Measurements from ENCODE around the gene EMP1. TPM values are rescaled to one million over a fixed set of nuclear protein-coding genes. Genes with fewer than 3 reads are reported as not detected.

EMP1 gene
- total RNA-seq, 1 experiment from 2014 or later: 40.3 TPM

DNA sequence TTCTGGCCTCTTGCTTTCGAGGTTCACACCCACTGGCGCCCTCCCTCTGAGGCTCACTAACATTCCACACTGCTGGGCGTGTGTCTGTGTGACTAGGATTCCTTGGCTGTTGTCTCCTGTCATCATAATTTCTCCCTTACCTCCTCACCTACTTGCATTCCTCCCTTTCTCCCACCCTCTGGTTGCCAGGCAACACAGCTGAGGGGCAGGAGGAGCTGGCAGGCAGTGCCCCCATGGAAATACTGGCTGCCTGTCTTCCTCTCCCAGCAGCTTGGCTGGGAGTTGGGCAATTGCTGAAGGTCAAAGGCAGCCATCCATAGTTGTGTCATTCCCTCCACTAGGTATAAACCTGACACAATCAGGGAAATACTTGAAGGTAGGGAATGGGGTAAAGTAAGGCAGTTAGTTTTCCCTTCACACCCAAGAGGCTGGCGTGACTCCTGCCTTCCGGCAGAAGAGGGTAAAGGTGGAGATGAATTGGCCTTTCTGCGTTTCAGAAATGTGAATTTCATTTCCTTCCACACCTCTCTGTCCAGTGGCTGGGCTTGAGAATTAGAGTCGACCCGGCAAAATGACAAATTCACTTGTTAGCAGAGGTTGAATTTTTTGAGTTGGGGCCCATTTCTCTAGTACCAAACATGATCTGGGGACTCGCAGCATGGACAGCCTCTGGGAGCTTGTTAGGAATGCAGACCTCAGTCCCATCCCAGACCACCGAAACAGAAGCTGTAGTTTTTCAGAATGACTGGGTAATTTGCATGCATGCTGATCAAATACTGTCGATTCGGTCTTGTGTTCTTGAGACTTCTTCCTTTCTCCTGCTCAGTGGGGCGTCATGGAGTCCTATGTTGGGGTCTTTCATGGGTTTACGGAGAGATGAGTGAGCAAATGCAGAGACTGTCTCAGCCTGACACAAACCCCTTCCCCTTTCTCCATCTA, 24.3 kb upstream of the EMP1 start:
- peak; percentile 82 for DNase-seq (ENCODE audit: low spot score)

DNA sequence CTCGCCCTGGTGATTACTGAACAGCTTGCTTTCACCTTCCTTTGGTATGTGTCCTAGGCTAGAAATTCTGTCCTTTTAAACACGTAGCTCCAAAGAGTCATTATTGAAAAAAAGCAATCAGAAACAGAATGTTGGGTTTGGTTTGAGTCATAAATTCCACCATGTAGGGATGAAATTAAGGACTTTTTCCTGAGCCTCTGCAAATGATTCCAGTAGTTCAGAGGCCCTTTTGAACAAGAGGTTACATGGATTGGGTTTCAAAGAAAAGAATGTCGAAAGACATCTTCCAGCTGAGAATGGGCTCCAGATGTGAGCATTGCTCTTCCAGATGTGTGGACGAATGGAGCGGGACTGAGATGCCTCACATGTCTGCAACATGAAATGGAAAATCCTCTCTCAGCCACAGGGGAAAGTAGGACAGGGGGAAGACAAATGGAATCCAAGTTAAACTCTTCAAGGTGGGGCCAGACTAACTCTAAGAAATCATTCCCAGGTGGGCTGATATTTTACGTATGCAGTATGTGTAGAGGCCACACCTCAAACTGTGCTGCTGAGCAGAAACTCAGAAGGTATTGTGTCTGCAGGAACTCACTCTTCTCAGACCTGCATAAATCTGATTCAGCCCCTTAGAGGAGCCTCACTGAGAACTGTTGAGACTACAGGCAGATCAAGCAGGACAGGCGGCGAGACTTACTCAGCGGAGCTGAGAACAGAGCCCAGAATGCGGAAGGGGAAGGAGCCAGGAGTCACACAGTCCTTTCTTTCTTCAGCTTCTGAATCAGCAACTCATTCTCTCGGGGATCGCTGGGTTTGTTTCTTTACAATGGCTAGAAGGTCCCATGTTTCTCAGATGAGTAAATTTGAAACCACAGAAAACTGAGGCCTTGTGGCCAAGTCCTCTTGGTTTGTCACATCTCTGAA, 23.3 kb upstream of the EMP1 start:
- no peak for DNase-seq (ENCODE audit: low spot score)

DNA sequence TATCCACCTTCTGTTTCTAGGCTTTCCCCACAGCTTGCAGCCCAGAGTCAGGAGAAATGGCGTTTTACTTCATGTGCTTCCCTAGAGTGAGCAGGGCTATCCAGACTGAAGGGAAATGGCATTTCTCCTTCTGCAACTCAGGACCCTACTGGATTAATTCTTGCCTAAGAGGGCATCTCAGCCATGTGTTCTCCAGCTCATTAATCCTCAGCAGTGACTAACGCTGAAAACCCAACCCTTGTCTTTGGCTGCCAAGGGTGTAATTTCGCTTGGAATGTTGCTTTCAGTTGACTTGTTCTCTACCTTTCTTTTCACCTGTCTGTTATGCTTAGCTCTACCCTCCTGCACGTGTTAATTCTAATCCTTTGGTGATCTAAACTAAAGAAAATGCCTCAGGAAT, 21.0 kb upstream of the EMP1 start:
- DNase-seq (ENCODE audit: low spot score): peak; percentile 49

DNA sequence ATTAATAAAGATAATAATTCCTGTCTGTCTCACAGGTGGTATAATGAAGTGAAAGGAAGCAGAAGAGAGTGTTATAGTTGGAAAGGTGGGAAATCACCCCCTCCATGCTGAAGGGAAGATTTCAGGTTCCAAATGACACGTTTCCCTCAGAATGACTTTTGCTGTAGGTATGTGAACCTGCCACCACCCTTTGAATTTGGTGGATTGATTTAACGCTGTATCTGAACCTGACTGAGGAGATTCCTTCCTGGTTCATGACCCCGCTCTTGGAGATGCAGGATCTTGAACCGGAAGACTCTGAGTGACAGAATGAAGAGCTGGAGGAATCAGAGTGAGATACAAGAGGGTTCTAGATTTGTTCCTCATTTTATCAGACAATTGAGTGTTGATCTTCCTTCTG, 20.3 kb upstream of the EMP1 start:
- DNase-seq (ENCODE audit: low spot score): peak; percentile 58

DNA sequence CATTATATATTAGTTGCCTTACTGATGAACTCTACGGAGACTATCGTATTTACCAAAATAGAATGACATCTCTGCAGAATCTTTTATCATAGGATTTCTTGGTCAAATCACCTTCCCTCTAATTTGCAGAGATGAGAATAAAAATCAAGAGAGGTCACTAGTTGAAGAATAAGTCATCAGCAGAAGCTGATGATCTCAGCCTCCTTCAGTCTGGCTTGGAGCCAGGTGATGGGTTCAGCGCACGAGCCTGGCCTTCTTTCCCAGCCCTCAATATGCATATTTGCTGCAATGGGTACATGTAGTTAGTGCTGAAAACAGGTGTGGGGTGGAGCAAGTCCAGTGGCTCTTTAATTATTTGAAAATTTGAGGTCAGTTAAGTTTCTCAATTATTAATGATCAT, 19.2 kb upstream of the EMP1 start:
- no peak for DNase-seq (ENCODE audit: low spot score)

DNA sequence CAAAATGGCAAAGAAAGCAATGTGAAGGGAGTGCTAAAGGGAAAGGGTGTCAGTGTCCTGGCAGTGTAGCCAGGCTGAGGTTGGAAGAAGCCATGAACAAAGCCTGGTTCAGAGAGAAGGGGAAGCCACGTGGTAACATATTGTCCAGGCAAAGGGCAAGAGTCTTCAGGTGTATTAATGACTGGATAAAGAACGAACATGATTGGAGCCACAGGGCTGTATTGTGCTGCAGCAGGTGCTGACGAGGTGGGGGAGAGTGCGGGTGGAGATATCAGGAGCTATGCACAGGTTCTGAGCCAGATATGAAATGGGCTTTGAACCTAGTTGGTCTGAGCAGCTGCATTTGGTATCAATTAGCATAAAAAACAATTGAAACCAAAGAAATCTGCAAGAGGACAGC, 18.6 kb upstream of the EMP1 start:
- DNase-seq (ENCODE audit: low spot score): no peak

DNA sequence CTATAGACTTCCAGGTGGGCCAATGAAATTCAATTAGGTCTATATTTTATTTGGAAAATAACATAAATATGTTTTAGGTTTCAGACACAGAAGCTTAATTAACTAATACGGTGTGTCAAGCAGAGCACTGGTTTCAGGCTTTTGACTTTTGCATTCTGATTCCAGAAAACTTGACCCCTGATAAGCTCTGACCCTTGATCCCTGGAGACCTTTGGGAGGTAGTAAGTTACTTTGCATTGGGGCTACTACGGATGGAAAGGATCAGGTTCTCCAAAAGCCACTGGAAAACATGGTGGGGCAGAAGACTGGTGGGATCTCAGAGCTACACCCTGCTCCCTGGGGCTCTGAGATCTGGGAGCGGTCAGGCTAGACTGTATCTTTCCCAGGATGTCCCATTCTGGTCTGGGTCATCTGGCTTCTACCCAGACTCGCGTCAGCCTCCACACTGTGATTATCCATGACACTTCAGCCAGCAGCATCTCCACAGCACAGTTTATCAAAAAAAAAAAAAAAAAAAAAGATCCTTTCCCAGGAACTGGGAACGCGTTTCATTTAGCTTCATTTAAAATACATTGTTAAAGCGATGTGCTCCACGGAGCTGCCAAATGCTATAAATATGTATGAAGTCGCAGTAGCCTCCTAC, 17.8 kb upstream of the EMP1 start:
- DNase-seq (ENCODE audit: low spot score): no peak

DNA sequence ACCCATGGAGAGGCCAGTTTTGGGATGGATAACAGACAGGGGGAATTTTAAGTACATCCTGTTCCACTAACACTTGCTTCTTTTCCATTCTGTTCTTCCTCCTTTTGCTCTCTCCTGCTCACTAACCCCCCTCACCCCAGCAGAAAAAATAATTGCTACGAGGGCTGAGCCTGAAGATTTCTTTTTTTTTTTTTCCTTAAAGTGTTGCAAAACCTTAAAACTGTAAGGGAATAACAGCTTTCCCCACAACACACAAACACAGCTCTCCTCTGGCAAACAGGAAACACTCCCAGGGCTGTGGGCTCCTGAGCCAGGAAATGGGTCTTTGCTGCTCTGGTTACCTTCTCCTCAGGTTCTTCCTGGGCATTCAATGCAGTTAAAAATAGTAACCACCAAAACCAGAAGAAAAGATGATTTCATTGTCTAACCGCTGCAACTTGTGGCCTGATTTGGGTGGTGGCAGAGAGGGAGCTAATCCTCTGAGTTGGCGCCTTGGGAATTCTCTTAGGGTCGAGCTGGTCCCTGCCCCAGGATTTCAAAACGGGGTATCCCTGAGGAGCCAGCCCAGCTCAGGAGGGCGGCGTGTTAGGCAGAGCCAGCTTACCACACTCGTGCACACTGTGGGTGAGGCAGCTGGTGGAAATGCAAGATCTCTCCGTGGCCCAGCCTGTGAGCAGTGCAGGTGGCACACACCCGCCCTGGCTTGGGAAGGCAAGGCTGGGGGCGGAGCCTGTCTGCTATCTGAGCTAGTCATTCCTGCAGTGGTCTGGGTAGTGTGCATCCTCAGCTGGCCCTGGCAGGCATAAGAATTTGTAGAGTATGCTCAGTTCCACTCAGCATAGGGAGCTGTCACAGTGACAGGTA, 17.1 kb upstream of the EMP1 start:
- peak; percentile 89 for DNase-seq (ENCODE audit: low spot score)

DNA sequence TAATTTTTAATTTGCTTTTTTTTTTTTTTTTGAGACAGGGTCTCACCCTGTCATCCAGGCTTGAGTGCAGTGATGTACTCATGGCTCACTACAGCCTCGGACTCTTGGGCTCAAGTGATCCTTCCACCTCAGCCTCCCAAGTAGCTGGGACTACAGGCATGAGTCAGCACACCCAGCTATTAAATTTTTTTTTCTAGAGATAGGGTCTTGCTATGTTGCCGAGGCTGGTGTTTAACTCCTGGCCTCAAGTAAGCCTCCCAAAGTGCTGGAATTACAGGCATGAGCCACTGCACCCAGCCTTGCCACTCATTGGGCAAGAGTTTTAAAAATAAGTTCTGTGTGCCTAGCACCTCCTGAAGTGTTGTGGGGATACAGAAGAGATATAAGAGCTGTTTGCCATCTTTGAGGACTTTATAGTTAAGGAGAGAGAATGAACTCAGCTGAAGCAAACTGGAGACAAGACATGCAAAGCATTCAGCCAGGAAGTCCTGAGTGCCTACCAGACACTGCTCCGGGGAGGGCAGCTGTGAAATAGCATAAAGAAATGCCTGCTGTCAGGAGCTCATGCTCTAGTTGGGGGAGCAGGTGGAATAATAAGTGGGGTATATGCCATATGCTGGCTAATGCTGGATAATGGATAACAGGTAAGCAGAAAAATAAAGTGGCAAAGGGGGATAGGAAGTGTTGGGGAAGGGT, 15.0 kb upstream of the EMP1 start:
- DNase-seq (ENCODE audit: low spot score): no peak

DNA sequence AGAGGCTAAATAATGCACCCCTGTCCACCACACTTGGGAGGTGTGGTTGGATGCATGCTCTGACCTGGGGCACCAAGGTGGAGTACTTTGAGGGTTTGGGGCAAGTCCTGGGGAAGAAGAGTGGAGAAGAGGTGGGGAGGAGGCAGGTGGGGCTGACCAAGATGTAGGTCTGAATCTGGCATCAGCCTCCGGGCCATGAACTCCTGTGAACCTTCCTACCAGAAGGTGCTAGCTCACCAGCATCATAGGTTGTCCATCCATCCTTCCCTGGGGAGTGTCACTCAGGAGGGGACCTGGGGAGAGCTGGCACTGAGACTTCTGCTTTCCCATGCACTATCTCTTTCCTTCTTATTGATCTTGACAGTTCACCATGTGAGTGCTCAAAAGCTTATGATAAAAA, 13.6 kb upstream of the EMP1 start:
- DNase-seq (ENCODE audit: low spot score): no peak

DNA sequence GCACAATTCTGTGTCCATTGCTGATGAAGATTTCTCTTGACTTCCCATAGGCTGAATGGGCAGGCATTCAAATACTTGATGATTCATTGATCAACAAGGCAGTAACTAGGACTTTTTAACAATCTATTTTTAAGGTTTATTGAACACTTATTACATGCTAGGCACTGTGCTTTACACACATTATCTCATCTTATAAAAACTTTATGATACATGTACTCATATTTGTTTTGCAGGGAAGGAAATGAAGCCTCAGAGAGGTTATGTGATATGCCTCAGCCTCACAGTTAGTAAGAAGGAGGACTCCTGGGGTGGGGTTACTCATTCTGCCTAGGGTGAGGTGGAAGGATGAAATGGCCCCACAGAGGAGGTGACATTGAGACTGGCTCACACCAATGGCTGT, 12.9 kb upstream of the EMP1 start:
- DNase-seq (ENCODE audit: low spot score): no peak

DNA sequence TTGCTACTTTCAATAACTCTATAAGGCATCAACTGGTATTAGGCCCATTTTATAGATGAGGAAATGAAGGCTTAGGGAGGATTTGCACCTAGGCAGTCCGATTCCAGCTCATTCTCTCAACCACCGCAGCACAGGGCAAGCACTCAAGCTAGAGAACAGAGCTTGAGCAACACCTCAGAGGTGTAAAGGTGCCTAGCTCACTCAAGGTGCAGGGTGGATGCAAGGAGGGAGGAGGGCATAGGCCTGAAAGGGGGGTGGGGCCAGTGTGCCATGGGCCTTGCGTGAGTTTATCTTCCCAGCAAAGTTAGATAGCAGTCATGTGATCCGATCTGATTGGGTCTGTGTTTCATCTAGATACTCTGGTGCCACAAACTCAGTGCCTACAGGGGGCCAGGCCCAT, 10.2 kb upstream of the EMP1 start:
- DNase-seq (ENCODE audit: low spot score): no peak

DNA sequence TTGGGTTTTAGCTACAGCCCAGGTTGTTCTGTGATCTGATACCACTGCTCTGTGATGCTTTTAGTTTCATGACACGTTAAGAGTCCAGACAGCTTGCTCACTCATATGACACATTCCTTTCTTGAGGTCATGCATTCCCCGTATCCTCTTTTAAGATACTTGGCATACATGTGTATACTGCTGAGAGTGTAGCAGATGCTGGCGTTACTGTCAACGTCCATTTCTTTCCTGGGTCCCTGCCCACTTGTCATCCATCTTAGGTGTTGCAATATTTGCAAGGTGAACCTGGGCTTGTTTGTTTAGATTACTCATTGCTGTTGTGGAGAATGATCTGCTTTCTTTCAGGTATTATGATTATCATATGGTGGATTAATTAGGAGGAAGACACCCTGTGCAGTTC, 9.1 kb upstream of the EMP1 start:
- DNase-seq (ENCODE audit: low spot score): no peak

DNA sequence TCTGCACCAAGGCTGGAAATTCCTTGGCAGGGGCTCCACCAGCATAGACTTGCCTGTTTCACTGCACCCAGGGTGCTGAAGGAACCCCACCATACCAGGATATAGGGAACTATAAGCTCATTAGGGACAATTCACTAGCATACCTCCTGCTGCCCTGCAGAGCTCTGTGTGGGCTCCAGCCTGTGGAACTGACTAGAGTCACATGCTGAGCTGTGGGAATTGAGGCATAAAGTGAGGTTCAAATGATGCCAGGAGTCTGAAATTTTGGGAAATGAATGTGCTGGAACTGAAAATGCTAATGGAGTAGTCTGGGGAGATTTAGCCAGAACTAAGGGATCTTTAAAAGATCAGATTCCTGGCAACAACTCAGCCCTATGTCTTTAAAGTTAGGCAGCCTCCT, 7.3 kb upstream of the EMP1 start:
- no peak for DNase-seq (ENCODE audit: low spot score)

DNA sequence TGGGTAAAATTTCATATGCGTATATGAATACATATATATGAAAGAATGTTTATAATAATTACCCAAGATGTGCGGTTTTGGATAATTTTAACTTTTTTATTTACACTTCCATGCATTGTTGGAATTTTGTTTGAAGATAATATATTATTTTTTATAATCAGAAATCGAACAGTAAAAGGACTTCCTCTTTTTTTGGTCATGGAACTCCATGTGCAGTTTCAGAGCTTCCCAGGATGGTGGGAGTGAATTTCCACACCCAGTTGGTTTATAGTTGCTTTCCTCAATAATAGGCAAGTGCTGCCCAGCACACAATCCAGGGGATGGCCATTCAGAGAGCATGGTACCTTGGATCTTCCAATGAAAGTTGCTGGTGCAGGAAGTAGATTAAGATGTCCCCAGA, 6.3 kb upstream of the EMP1 start:
- DNase-seq (ENCODE audit: low spot score): no peak

DNA sequence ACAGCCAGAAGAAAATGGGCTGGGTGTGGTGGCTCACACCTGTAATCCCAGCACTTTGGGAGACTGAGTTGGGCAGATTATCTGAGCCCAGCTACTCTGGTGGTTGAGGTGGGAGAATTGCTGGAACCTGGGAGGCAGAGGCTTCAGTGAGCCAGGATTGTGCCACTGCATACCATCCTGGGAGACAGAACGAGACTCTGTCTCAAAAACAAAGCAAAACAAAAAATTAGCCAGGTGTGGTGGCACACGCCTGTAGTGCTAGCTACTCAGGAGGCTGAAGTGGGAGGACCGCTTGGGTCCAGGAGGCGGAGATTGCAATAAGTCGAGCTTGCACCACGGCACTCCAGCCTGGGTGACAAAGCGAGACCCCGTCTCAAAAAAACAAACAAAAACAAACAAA, 3.8 kb upstream of the EMP1 start:
- no peak for DNase-seq (ENCODE audit: low spot score)

DNA sequence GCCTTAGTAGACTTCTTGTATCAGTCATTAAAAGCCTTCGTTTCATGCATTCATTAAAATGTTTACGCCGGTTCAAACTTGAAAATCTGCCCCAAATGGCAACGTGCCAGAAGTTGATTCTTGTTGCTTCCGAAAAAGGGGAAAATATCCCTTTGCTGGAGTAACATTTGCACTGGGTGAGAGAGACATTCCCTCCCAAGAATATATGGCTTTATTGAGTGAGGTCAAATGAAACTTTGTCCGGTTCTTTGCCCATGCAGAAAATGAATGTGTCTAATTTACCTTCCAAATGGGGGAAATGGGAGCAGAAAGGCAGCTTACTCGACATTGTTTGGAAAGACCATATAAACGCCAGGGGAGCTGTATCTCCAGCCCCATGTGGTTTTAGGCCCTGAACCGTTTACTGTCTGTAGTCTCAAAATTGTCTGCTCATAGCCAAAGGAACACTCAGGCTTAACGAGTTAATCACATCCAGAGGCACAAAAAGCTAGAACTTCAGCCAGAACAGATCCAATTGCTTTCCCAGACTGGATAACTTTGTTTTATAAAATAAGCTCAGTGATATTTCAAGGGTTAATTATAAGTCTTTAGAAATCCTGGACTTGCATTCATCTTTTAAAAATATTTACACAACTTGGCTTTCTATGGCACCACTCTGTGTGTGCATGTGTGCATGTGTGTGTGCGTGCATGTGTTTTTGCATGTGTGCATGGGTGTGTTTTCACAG, 2.9 kb upstream of the EMP1 start:
- DNase-seq (ENCODE audit: low spot score): no peak

DNA sequence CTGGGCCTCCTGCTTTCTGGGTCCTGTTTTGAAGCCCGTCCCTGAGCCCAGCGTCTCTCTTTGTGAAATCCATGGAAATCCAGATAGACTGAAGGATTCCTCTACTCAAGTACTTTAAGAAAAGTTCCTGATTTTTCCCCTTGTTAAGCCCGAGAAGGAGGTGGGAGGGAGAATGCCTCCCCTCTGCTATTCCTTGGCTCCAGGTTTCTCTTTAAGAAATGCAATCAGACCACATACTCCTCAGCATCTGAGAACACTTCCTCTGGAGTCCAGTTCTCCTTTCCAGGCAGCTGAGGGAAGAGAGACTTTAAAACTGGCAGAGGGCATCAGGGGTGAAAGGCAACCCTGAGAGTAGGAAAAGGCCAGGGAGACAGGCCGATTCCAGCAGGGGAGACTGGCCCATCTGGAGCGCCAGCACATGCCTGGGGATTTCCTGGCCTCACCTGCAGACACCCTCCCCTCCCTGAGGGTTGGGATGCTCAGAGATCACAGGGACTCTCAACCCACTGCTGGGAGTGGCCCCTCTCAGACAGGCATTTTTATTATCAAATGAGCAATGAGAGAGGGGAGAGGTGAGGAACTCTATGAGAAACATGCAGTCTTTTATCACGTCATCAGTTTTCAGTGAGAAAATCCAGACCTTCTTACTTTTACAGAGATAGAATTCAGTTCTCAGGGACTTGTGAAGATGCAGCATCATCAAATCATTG, 2.0 kb upstream of the EMP1 start:
- DNase-seq (ENCODE audit: low spot score): no peak

DNA sequence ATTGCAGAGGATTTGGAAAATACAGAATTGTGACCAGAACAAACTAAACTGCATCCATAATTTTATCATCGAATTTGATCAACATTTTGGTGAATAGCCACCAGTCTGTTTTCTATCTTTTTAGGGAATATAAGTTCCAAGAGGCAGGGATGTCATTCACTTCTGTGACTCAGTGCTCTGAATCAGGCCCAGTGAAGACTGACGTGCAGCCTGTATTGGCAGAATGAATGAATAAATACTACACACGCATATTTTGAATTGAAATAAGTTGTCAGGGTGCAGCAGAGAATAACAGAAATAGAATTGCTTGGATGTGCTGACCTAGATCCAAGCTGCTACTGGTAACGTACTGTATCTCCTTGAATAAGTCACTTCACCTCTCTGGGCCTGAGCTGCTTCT, 1.3 kb upstream of the EMP1 start:
- DNase-seq (ENCODE audit: low spot score): no peak
